CD4-positive, alpha-beta T cell treated with Interleukin-12 subunit alpha and Interleukin-12 subunit beta, for 1 hour (primary cell): ENCODE results near the gene RELT.
A peak's percentile ranks its signal among the peaks of the same experiment; 100 is the strongest.

Experiments
- DNase-seq: peaks from one replicate; pipeline ENCODE4 v3.0.0-alpha.2; 2020

The RELT gene

GRCh38 chr11:73376803-73377629 lies 817 bp downstream of the RELT start:
- DNase-seq, result peak; percentile 73

- no peak for DNase-seq
Measured at GRCh38 chr11:73379189-73379880, 3.1 kb downstream of the RELT start.

GRCh38 chr11:73380331-73380730 lies 4.1 kb downstream of the RELT start:
- no peak for DNase-seq

GRCh38 chr11:73380897-73381410 lies 4.8 kb downstream of the RELT start:
- no peak for DNase-seq

GRCh38 chr11:73381589-73381988 lies 5.4 kb downstream of the RELT start:
- DNase-seq, result no peak

GRCh38 chr11:73382183-73382582 lies 6.0 kb downstream of the RELT start:
- DNase-seq, result no peak

- no peak for DNase-seq
Measured at GRCh38 chr11:73382747-73383146, 6.5 kb downstream of the RELT start.

- DNase-seq, result no peak
Measured at GRCh38 chr11:73383249-73384124, 7.3 kb downstream of the RELT start.

- DNase-seq, result no peak
Measured at GRCh38 chr11:73384125-73384441, 7.9 kb downstream of the RELT start.

- no peak for DNase-seq
Measured at GRCh38 chr11:73384531-73384871, 8.3 kb downstream of the RELT start.

GRCh38 chr11:73384872-73385689 lies 8.9 kb downstream of the RELT start:
- peak; percentile 47 for DNase-seq

- no peak for DNase-seq
Measured at GRCh38 chr11:73386016-73386415, 9.8 kb downstream of the RELT start.

GRCh38 chr11:73386546-73386945 lies 10.3 kb downstream of the RELT start:
- DNase-seq, result no peak

GRCh38 chr11:73387594-73388264 lies 11.5 kb downstream of the RELT start:
- no peak for DNase-seq

- no peak for DNase-seq
Measured at GRCh38 chr11:73388265-73389133, 12.3 kb downstream of the RELT start.

- DNase-seq, result no peak
Measured at GRCh38 chr11:73389134-73389525, 12.9 kb downstream of the RELT start.

- DNase-seq, result no peak
Measured at GRCh38 chr11:73389916-73390315, 13.7 kb downstream of the RELT start.

- DNase-seq, result no peak
Measured at GRCh38 chr11:73390601-73391565, 14.7 kb downstream of the RELT start.

GRCh38 chr11:73391665-73392064 lies 15.5 kb downstream of the RELT start:
- DNase-seq, result no peak
